Measurements from ENCODE around the gene TRIM29.

The TRIM29 gene

GRCh38 chr11:120121336-120121735 lies 16.6 kb downstream of the TRIM29 start:
- TF ChIP-seq ZNF565 (CRISPR knock-in tag; conservative IDR thresholded peaks at IDR 0.05; ENCODE audit: low read depth) = no peak
- TF ChIP-seq ISL1 (CRISPR knock-in tag; IDR thresholded peaks at IDR 0.05) = no peak
- TF ChIP-seq POU6F1 (CRISPR knock-in tag; IDR thresholded peaks at IDR 0.05; ENCODE audit: borderline replicate concordance, low read depth) = no peak
- TF ChIP-seq SNAI2 (CRISPR knock-in tag; IDR thresholded peaks at IDR 0.05) = no peak
- TF ChIP-seq CSRNP3 (CRISPR knock-in tag; IDR thresholded peaks at IDR 0.05) = no peak
- no peak for TF ChIP-seq CSDC2 (CRISPR knock-in tag; IDR thresholded peaks at IDR 0.05)
- TF ChIP-seq ZC3H10 (CRISPR knock-in tag; IDR thresholded peaks at IDR 0.05) = no peak
- no peak for TF ChIP-seq TOX (CRISPR knock-in tag; IDR thresholded peaks at IDR 0.05; ENCODE audit: borderline replicate concordance)
- no peak for TF ChIP-seq RARB (CRISPR knock-in tag; IDR thresholded peaks at IDR 0.05)
- TF ChIP-seq PATZ1 (CRISPR knock-in tag; IDR thresholded peaks at IDR 0.05; ENCODE audit: borderline replicate concordance) = no peak
- no peak for TF ChIP-seq TSHZ2 (CRISPR knock-in tag; IDR thresholded peaks at IDR 0.05)
- ATAC-seq = no peak

GRCh38 chr11:120120805-120121335 lies 17.0 kb downstream of the TRIM29 start:
- TF ChIP-seq ZFP30 (CRISPR knock-in tag; IDR thresholded peaks at IDR 0.05) (no peak), PATZ1 (CRISPR knock-in tag; IDR thresholded peaks at IDR 0.05; ENCODE audit: borderline replicate concordance) (no peak), POU6F1 (CRISPR knock-in tag; IDR thresholded peaks at IDR 0.05; ENCODE audit: borderline replicate concordance, low read depth) (no peak), CSDC2 (CRISPR knock-in tag; IDR thresholded peaks at IDR 0.05) (no peak), OSR1 (CRISPR knock-in tag; IDR thresholded peaks at IDR 0.05) (no peak), ZNF70 (CRISPR knock-in tag; IDR thresholded peaks at IDR 0.05) (no peak), GLIS3 (CRISPR knock-in tag; IDR thresholded peaks at IDR 0.05) (no peak), TCF4 (CRISPR knock-in tag; IDR thresholded peaks at IDR 0.05; ENCODE audit: borderline replicate concordance) (no peak), CSRNP3 (CRISPR knock-in tag; IDR thresholded peaks at IDR 0.05) (no peak), SNAI2 (CRISPR knock-in tag; IDR thresholded peaks at IDR 0.05) (no peak), ZFP3 (CRISPR knock-in tag; IDR thresholded peaks at IDR 0.05) (no peak), RARB (CRISPR knock-in tag; IDR thresholded peaks at IDR 0.05) (no peak)
- ATAC-seq = no peak

All from SK-N-SH treated with all-trans-retinoic acid at 6 μM for 48 hours (cell line).